VCaP (cell line): ENCODE results near the gene IGSF9.

Experiments
- H3K27ac ChIP-seq: fragments of 450-650 bp; 2 replicates; pipeline ENCODE4 v1.5.1; 2017
- CTCF ChIP-seq: fragments of 450-650 bp; conservative IDR thresholded peaks from 2 replicates; pipeline ENCODE4 v1.5.1; 2017; ENCODE audit warnings: mild to moderate bottlenecking, moderate library complexity

Gene IGSF9

GRCh38 chr1:159931101-159931794 lies 14.2 kb downstream of the IGSF9 start:
- H3K27ac ChIP-seq = no peak overlapping the region
- TF ChIP-seq CTCF = no peak

GRCh38 chr1:159930634-159931033 lies 14.8 kb downstream of the IGSF9 start:
- H3K27ac ChIP-seq = no peak overlapping the region
- TF ChIP-seq CTCF = no peak

- no peak overlapping the region for H3K27ac ChIP-seq
- no peak for TF ChIP-seq CTCF
Observed at GRCh38 chr1:159930216-159930615, 15.2 kb downstream of the IGSF9 start.

GRCh38 chr1:159929155-159930051 lies 16.0 kb downstream of the IGSF9 start:
- TF ChIP-seq CTCF = no peak
- no peak overlapping the region for H3K27ac ChIP-seq

GRCh38 chr1:159928491-159929050 lies 16.8 kb downstream of the IGSF9 start:
- TF ChIP-seq CTCF = no peak

GRCh38 chr1:159927849-159928431 lies 17.5 kb downstream of the IGSF9 start:
- TF ChIP-seq CTCF = no peak
- H3K27ac ChIP-seq = no peak overlapping the region

More at GRCh38 chr1:159928491-159929050, 16.8 kb downstream of the IGSF9 start:
- H3K27ac ChIP-seq = no peak overlapping the region

GRCh38 chr1:159927211-159927848 lies 18.1 kb downstream of the IGSF9 start:
- TF ChIP-seq CTCF = no peak

More at GRCh38 chr1:159927211-159927848, 18.1 kb downstream of the IGSF9 start:
- no peak overlapping the region for H3K27ac ChIP-seq
